ENCODE measurements around the gene SH2D4B.
"Not testable (repeated sequence)": the region's sequence is repeated elsewhere in the genome, so short reads cannot be mapped to it uniquely, and the experiment has no call there.

The SH2D4B gene

GRCh38 chr10:80529604-80530003 lies 8.1 kb upstream of the SH2D4B start:
- H3K27ac ChIP-seq, result peak overlapping the region; percentile 57
- TF ChIP-seq CTCF (conservative IDR thresholded peaks at IDR 0.05), result no peak

- peak overlapping the region; percentile 57 for H3K27ac ChIP-seq
- peak; percentile 72 for TF ChIP-seq CTCF (conservative IDR thresholded peaks at IDR 0.05)
Measured at GRCh38 chr10:80530251-80530650, 7.5 kb upstream of the SH2D4B start.

DNA sequence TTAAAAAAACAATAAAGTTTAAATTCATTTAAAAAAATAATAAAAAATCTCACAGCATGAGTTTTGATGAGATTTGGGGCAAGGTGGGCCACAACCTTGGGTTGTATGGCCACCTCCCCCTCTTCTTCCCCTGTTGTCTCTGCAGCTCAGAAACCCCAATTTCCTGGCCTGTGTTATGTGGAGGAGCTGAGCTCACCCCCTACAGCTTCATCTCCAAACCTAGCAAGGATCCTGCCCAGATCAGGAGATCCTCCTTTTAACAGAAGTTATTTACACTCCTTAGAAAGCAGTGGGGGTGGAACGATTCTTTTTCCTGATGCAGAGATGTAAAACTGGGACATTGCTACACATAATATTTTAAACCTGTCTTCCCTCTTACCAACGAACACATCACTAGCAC lies 6.9 kb upstream of the SH2D4B start:
- no peak for TF ChIP-seq CTCF (conservative IDR thresholded peaks at IDR 0.05)
- H3K27ac ChIP-seq, result peak overlapping the region; percentile 57

GRCh38 chr10:80532571-80532970 lies 5.1 kb upstream of the SH2D4B start:
- no peak overlapping the region for H3K27ac ChIP-seq
- no peak for TF ChIP-seq CTCF (conservative IDR thresholded peaks at IDR 0.05)

DNA sequence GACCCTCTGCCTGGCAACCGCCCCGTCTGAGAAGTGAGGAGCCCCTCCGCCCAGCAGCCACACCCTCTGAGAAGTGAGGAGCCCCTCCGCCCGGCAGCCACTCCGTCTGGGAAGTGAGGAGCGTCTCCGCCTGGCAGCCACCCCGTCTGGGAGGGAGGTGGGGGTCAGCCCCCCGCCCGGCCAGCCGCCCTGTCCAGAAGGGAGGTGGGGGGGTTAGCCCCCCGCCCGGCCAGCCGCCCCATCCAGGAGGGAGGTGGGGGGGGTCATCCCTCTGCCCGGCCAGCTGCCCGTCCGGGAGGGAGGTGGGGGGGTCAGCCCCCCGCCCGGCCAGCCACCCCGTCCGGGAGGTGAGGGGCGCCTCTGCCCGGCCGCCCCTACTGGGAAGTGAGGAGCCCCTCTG lies 3.6 kb upstream of the SH2D4B start:
- not testable (repeated sequence) for H3K27ac ChIP-seq

GRCh38 chr10:80534646-80535045 lies 3.1 kb upstream of the SH2D4B start:
- H3K27ac ChIP-seq, result not testable (repeated sequence)

DNA sequence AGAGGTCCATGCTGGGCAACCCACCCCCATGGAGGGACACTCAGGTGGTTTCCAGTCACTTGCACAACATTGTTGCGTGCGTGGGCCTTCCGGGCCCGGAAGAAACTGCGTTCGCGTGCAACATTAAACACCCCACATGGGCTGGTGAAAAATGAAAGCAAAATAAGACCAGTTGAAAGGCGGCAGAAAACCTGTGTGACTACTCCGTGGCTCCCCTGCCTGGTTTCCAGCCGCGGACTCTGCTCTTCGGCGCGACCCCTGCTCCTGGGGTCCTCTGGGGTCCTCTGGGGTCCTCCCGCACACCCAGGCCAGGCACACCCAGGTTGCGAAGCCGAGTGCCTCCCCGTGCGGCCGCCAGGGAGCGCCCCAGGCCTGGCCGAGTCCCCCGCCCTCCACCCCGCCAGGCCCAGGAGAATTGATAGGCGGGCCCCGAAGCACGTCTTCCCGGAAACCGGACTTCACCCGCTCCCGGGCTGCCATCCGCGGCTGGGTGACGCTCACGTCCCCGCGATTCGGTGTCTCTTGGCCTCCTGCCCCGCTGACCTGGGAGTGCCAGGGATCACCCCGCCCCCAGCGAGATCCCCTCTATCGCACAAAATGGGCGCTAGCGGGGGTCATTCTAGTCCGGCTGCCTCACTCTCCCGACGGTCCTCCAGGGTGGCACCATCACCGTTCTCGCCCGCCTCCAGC lies 1.9 kb upstream of the SH2D4B start:
- peak; percentile 92 for TF ChIP-seq CTCF (conservative IDR thresholded peaks at IDR 0.05)

GRCh38 chr10:80536361-80536835 lies 1.3 kb upstream of the SH2D4B start:
- no peak for TF ChIP-seq CTCF (conservative IDR thresholded peaks at IDR 0.05)
- H3K27ac ChIP-seq, result peak overlapping the region; percentile 82

More for the DNA sequence above, 1.9 kb upstream of the SH2D4B start:
- peak overlapping the region; percentile 82 for H3K27ac ChIP-seq

All from VCaP (cell line).